Activated CD4-positive, alpha-beta T cell treated with anti-CD3 and anti-CD28 coated beads, Interleukin-2, Interleukin-4, amounts not matched to agents 100 ng/mL and 50 ng/mL, durations not matched to agents 16 hours and 8 hours (primary cell): Measurements from ENCODE around the gene L3MBTL4.
A peak's percentile ranks its signal among the peaks of the same experiment; 100 is the strongest.

ENCODE experiments used
- DNase-seq: peaks from one replicate; pipeline ENCODE4 v3.0.0-alpha.2; 2020; ENCODE audit warnings: low spot score

L3MBTL4 gene

GRCh38 chr18:6363216-6363615, 51.5 kb downstream of the L3MBTL4 start:
- no peak for DNase-seq

- DNase-seq = no peak
Observed at GRCh38 chr18:6362559-6363129, 52.1 kb downstream of the L3MBTL4 start.

- DNase-seq = no peak
Observed at GRCh38 chr18:6357668-6358067, 57.0 kb downstream of the L3MBTL4 start.

GRCh38 chr18:6355789-6356589, 58.7 kb downstream of the L3MBTL4 start:
- peak; percentile 3 for DNase-seq

- DNase-seq = no peak
Observed at GRCh38 chr18:6352275-6352674, 62.4 kb downstream of the L3MBTL4 start.

GRCh38 chr18:6342990-6343389, 71.7 kb downstream of the L3MBTL4 start:
- DNase-seq = no peak

GRCh38 chr18:6341709-6342108, 73.0 kb downstream of the L3MBTL4 start:
- DNase-seq = no peak

GRCh38 chr18:6341303-6341702, 73.4 kb downstream of the L3MBTL4 start:
- no peak for DNase-seq

GRCh38 chr18:6340121-6340520, 74.6 kb downstream of the L3MBTL4 start:
- no peak for DNase-seq

GRCh38 chr18:6336239-6336638, 78.5 kb downstream of the L3MBTL4 start:
- no peak for DNase-seq

GRCh38 chr18:6333981-6334380, 80.7 kb downstream of the L3MBTL4 start:
- DNase-seq = no peak

GRCh38 chr18:6331872-6332271, 82.8 kb downstream of the L3MBTL4 start:
- DNase-seq = no peak

- DNase-seq = no peak
Observed at GRCh38 chr18:6330786-6331185, 83.9 kb downstream of the L3MBTL4 start.

- DNase-seq = no peak
Observed at GRCh38 chr18:6328621-6329010, 86.1 kb downstream of the L3MBTL4 start.

- DNase-seq = no peak
Observed at GRCh38 chr18:6327895-6328620, 86.7 kb downstream of the L3MBTL4 start.

- DNase-seq = no peak
Observed at GRCh38 chr18:6327485-6327884, 87.2 kb downstream of the L3MBTL4 start.

- DNase-seq = no peak
Observed at GRCh38 chr18:6326566-6326965, 88.1 kb downstream of the L3MBTL4 start.

GRCh38 chr18:6323319-6323889, 91.3 kb downstream of the L3MBTL4 start:
- DNase-seq = no peak

GRCh38 chr18:6315517-6316331, 99.0 kb downstream of the L3MBTL4 start:
- no peak for DNase-seq

GRCh38 chr18:6313415-6313814, 101.3 kb downstream of the L3MBTL4 start:
- DNase-seq = no peak

- DNase-seq = no peak
Observed at GRCh38 chr18:6311456-6312215, 103.1 kb downstream of the L3MBTL4 start.
